Panc1 (cell line): ENCODE results near the gene SYT11. TPM values are rescaled to one million over a fixed set of nuclear protein-coding genes. Genes with fewer than 3 reads are reported as not detected.
A peak's percentile ranks its signal among the peaks of the same experiment; 100 is the strongest.

Experiments used
- ATAC-seq: fragments of 200-7000 bp; cut with Tn5 transposase; 2 replicates; pipeline ENCODE4 v1.9.1; 2020; ENCODE audit warnings: mild to moderate bottlenecking, moderate library complexity
- BruUV-seq: library from RNA; stranded (reverse); fragments of 400-500 nt; replicated peaks from 2 replicates; lab custom pipeline; 2021; lab: Mats Ljungman, UMichigan
- CTCF ChIA-PET: fragments of 300-600 bp; sonication (Branson Sonifier 250); formaldehyde crosslinking; loops from one replicate; lab custom pipeline; 2022; ENCODE audit warnings: antibody characterized with exemption; lab: Charles Lee
- POLR2A ChIA-PET: fragments of 300-600 bp; sonication (Branson Sonifier 250); formaldehyde crosslinking; loops from one replicate; lab custom pipeline; 2022; ENCODE audit warnings: antibody characterized with exemption; lab: Charles Lee
- DNase-seq: peaks from one replicate; pipeline ENCODE4 v3.0.0-alpha.2; 2010; ENCODE audit warnings: low read depth, low spot score
- H3K27ac ChIP-seq: 2 replicates; pipeline ENCODE4 v1.5.1; 2011; ENCODE audit warnings: mild to moderate bottlenecking, low read length, inconsistent platforms
- H3K27me3 ChIP-seq: fragments of 200-500 bp; sonication (Bioruptor generic); 2 replicates; pipeline ENCODE4 v1.6.0; 2014; ENCODE audit warnings: low read length, inconsistent platforms; ENCODE audit not compliant: control insufficient read depth, insufficient read depth
- H3K36me3 ChIP-seq: fragments of 200-500 bp; sonication (Bioruptor generic); 2 replicates; pipeline ENCODE4 v1.5.1; 2014; ENCODE audit warnings: inconsistent platforms, mild to moderate bottlenecking, low read length, moderate library complexity; ENCODE audit not compliant: control insufficient read depth, insufficient read depth
- H3K4me1 ChIP-seq: 2 replicates; pipeline ENCODE4 v1.5.1; 2011; ENCODE audit warnings: inconsistent platforms, mild to moderate bottlenecking, low read length, moderate library complexity; ENCODE audit not compliant: control insufficient read depth, insufficient read depth
- H3K4me3 ChIP-seq, 2 experiments: 2 replicates each; pipeline ENCODE4 v1.5.1; 2011 to 2012; ENCODE audit warnings: low read depth in 2 of 2, low read length in 2 of 2, mild to moderate bottlenecking in 2 of 2, inconsistent platforms in 1 of 2, moderate library complexity in 1 of 2
- H3K9me3 ChIP-seq: fragments of 200-500 bp; sonication (Bioruptor generic); 2 replicates; pipeline ENCODE4 v1.5.1; 2014; ENCODE audit warnings: low read depth, mild to moderate bottlenecking, inconsistent platforms, low read length, moderate library complexity; ENCODE audit not compliant: control insufficient read depth, insufficient read depth
- POLR2AphosphoS5 ChIP-seq: IDR thresholded peaks from 2 replicates; pipeline ENCODE4 v1.6.1; 2012; ENCODE audit warnings: mild to moderate bottlenecking, low read depth, low read length, moderate library complexity
- SIN3A ChIP-seq: IDR thresholded peaks from 2 replicates; pipeline ENCODE4 v1.6.1; 2012; ENCODE audit warnings: low read depth, mild to moderate bottlenecking, low read length, moderate library complexity, borderline replicate concordance; ENCODE audit not compliant: insufficient read depth
- TCF7L2 ChIP-seq: IDR thresholded peaks from 2 replicates; pipeline ENCODE4 v1.6.1; 2011; ENCODE audit warnings: mild to moderate bottlenecking, low read depth, low read length, inconsistent platforms
- in situ Hi-C: cut with HindIII; loops from 2 replicates; pipeline ENCODE4 v1.10.0; 2016; ENCODE audit warnings: low sequenced_read_pairs, low pct_unique_long_range_greater_than_20kb
- intact Hi-C: fragments of 100-400 bp; cut with micrococcal nuclease; formaldehyde crosslinking; loops from one replicate; pipeline ENCODE4 v1.10.0; 2022; ENCODE audit not compliant: unreplicated experiment
- total RNA-seq: library from RNA; stranded (reverse); gene quantifications from one replicate; pipeline ENCODE4 v1.2.1, GENCODE V29; 2021; ENCODE audit not compliant: unreplicated experiment
- TF ChIP-seq, protein P1 (sequence below): fragments of 450-650 bp; IDR thresholded peaks from 2 replicates; pipeline ENCODE4 v1.5.1; 2017; ENCODE audit warnings: mild to moderate bottlenecking
- TF ChIP-seq, protein P2 (sequence below), 2 experiments: IDR thresholded peaks; 2 replicates each; pipeline ENCODE4 v1.6.1; 2011 to 2012; ENCODE audit warnings: low read depth in 2 of 2, control low read depth in 1 of 2, low read length in 1 of 2, mild to moderate bottlenecking in 1 of 2, moderate library complexity in 1 of 2; ENCODE audit not compliant: insufficient read depth in 1 of 2

SYT11 gene
- total RNA-seq, 1 experiment from 2014 or later, result 4.0 TPM

DNA sequence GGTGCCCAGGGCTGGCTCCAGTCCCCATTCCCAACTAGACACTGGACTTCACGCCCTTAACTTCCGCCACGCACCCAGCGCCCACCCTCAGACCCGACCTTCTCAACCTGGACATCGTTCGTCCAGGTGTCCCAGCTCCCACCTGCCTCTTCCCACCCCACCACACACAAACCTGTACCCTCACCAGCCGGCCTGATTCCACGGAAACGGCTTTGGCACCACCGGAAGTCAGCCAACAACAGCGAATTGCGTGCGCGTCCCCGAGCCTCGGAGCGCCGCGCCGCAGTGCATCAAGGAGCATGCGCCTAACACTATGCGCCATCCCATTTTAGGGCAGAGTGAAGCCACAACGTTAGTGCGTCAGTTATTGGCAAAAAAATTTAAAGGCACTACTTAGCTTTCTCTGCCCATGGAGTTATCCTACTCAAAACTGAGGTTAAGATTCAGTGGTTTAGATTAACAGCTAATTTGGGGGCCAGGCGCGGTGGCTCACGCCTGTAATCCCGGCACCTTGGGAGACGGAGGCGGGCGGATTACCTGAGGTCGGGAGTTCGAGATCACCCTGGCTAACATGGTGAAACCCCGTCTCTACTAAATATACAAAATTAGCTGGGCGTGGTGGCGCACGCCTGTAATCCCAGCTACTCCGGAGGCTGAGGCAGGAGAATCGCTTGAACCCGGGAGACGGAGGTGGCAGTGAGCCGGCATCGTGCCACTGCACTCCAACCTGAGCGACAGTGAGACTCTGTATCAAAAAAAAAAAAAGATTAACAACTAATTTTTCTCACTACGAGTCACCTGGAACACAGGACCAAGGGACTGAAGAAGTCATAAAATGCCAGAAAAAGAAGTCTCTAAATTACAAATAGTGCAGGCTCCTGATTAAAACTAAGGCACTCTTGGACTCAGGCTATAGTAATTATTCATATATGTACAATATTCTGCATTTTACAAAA, 2.1 kb upstream of the SYT11 start, which contains the start of gene GON4L:
Gene GON4L (minus strand): TSS at position 240 of the 956 bp plus-strand sequence. CDS start 3,434 bp downstream, outside the sequence.
- ATAC-seq, result peak; percentile 88
- H3K27ac ChIP-seq, result peak within 1 kb of the TSS; percentile 91
- BruUV-seq, result no TSS peak

DNA sequence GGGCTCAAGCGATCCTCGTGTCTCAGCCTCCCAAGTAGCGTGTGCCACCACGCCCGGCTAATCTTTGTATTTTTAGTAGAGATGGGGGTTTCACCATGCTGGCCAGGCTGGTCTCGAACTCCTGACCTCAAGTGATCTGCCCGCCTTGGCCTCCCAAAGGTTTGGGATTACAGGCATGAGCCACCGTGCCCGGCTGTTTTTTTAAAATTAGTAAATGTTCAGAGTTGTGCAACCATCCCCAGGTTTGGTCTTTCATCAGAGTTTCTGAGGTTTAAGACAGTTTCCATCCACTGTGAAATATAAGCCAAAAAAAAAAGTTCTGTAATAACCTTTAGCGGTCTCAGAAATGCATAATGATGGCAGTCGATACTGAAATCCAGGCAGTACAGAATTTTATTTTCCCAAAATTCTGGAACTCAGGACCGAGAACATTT, 550 bp upstream of the SYT11 start:
- DNase-seq (no peak), ATAC-seq (peak; percentile 1; the same call in 1 of the 2 replicates)
- POLR2A ChIA-PET, result interaction anchor here (0.6 kb wide), 1 partner anchor 60 kb away, joined by 5 read pairs; no protein-coding TSS in a partner anchor
- no peaks in the 10 kb centered on the region for H3K9me3 ChIP-seq
- in situ Hi-C loops, result no loop called here
- peaks cover 4% of the 10 kb centered on the region for H3K36me3 ChIP-seq
- intact Hi-C loops, result no loop called here
- BruUV-seq, result no TSS peak
- peak overlapping the region; percentile 91 for H3K27ac ChIP-seq
- peak overlapping the region; percentile 62 to 69 for H3K4me3 ChIP-seq
- no peaks in the 10 kb centered on the region for H3K27me3 ChIP-seq
- TF ChIP-seq TCF7L2 (no peak), POLR2AphosphoS5 (no peak)
- TF ChIP-seq, protein P1, sequence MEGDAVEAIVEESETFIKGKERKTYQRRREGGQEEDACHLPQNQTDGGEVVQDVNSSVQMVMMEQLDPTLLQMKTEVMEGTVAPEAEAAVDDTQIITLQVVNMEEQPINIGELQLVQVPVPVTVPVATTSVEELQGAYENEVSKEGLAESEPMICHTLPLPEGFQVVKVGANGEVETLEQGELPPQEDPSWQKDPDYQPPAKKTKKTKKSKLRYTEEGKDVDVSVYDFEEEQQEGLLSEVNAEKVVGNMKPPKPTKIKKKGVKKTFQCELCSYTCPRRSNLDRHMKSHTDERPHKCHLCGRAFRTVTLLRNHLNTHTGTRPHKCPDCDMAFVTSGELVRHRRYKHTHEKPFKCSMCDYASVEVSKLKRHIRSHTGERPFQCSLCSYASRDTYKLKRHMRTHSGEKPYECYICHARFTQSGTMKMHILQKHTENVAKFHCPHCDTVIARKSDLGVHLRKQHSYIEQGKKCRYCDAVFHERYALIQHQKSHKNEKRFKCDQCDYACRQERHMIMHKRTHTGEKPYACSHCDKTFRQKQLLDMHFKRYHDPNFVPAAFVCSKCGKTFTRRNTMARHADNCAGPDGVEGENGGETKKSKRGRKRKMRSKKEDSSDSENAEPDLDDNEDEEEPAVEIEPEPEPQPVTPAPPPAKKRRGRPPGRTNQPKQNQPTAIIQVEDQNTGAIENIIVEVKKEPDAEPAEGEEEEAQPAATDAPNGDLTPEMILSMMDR, result no peak
- peaks cover 12% of the 10 kb centered on the region for H3K4me1 ChIP-seq
- CTCF ChIA-PET, result no interaction called here

More for the DNA sequence above, 2.1 kb upstream of the SYT11 start, which contains the start of gene GON4L:
- H3K9me3 ChIP-seq, result no peaks in the 10 kb centered on the region
- peak; percentile 82 for DNase-seq
- no peaks in the 10 kb centered on the region for H3K27me3 ChIP-seq
- CTCF ChIA-PET, result interaction anchor here (0.8 kb wide), 1 partner anchor 21 kb away, joined by 5 read pairs; no protein-coding TSS in a partner anchor
- H3K4me1 ChIP-seq, result peaks cover 12% of the 10 kb centered on the region
- intact Hi-C loops (no loop called here), in situ Hi-C loops (no loop called here)
- H3K4me3 ChIP-seq, result peak within 1 kb of the TSS; percentile 92 to 96
- no peak for TF ChIP-seq TCF7L2
- TF ChIP-seq SIN3A, result 0 out of 2 replicates have a peak, but pooled peaks have one; percentile 51
- peak; percentile 93 for TF ChIP-seq POLR2AphosphoS5
- H3K36me3 ChIP-seq, result peaks cover 13% of the 10 kb centered on the region
- POLR2A ChIA-PET, result interaction anchor here (0.6 kb wide), 1 partner anchor 139 kb away, joined by 3 read pairs; no protein-coding TSS in a partner anchor

DNA sequence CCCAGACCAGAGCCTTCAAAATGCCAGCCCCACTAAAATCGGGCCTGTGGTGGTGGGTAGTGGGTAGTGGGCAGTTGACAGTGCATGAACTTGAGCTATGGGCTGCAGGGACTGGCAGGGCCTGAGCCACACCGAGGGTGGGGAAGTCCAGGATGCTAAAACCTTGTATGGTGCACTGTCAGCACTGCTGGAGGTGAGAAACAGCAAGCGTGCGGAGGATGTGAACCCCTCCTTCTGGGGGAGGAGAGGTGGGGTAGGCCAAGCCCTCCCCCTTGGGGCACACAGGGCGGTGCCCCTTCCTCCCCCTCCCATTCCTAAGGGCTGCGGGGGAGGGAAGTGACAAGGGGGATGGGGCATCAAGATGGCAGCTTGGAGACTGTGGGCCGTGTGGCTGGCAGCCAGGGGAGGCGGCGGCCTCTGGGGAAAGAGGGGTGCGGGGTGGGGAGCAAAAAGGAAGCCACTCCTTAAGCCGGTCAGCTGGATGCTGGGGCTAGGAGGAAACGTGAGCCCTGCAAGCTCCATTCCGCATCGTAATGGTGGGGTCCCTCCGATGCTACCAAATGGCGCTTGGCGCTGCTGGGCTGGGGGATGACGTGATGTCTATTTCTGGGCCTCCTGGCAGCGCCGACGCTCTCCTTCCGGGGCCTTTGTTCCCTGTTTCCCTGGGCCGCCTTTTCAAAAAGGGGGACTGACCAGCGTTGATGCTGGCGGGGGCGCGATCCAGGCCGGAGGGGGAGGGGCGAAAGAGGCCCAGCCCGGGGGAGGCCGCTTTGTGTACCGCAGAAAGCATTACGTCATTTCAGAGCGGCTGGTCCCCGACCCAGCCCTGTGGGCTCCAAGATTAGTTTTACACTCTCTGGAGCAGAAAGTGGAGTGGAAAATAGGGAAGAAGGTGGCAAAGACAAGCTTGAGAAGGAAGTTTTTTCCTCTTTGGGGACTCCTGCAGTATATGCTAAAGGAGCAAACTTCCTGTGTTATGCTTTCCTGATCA, 809 bp downstream of the SYT11 start:
- in situ Hi-C loops, result no loop called here
- ATAC-seq, result peak; percentile 2; the same call in 1 of the 2 replicates

More for the DNA sequence above, 809 bp downstream of the SYT11 start:
- intact Hi-C loops, result no loop called here
- H3K4me1 ChIP-seq, result peaks cover 12% of the 10 kb centered on the region
- TF ChIP-seq, protein P1, result no peak
- TF ChIP-seq TCF7L2 (no peak), POLR2AphosphoS5 (no peak), SIN3A (no peak)
- TF ChIP-seq, protein P2, sequence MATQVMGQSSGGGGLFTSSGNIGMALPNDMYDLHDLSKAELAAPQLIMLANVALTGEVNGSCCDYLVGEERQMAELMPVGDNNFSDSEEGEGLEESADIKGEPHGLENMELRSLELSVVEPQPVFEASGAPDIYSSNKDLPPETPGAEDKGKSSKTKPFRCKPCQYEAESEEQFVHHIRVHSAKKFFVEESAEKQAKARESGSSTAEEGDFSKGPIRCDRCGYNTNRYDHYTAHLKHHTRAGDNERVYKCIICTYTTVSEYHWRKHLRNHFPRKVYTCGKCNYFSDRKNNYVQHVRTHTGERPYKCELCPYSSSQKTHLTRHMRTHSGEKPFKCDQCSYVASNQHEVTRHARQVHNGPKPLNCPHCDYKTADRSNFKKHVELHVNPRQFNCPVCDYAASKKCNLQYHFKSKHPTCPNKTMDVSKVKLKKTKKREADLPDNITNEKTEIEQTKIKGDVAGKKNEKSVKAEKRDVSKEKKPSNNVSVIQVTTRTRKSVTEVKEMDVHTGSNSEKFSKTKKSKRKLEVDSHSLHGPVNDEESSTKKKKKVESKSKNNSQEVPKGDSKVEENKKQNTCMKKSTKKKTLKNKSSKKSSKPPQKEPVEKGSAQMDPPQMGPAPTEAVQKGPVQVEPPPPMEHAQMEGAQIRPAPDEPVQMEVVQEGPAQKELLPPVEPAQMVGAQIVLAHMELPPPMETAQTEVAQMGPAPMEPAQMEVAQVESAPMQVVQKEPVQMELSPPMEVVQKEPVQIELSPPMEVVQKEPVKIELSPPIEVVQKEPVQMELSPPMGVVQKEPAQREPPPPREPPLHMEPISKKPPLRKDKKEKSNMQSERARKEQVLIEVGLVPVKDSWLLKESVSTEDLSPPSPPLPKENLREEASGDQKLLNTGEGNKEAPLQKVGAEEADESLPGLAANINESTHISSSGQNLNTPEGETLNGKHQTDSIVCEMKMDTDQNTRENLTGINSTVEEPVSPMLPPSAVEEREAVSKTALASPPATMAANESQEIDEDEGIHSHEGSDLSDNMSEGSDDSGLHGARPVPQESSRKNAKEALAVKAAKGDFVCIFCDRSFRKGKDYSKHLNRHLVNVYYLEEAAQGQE (IDR thresholded peaks at IDR 0.05; ENCODE audit: insufficient read depth in 1 of 2, low read depth in 2 of 2, low read length in 1 of 2), result no peak
- no TSS peak for BruUV-seq
- no peaks in the 10 kb centered on the region for H3K9me3 ChIP-seq
- peaks cover 4% of the 10 kb centered on the region; the same call in 1 of the 2 replicates for H3K36me3 ChIP-seq
- peak overlapping the region; percentile 19; the same call in 1 of the 2 replicates for H3K27ac ChIP-seq
- peak overlapping the region; percentile 62 to 69 for H3K4me3 ChIP-seq
- no peak for DNase-seq
- ChIA-PET POLR2A (interaction anchor here (0.5 to 0.6 kb wide), 3 partner anchors 38 to 75 kb away, joined by 3 to 20 read pairs (median 4); no protein-coding TSS in a partner anchor), CTCF (no interaction called here)
- no peaks in the 10 kb centered on the region for H3K27me3 ChIP-seq
